HG02884 (cell line): ENCODE results near the gene ARHGEF3.
A peak's percentile ranks its signal among the peaks of the same experiment; 100 is the strongest.

Source experiments
- ATAC-seq: cut with Tn5 transposase; IDR thresholded peaks from one replicate; pipeline ENCODE4 v1.9.1; 2021; ENCODE audit warnings: mild to moderate bottlenecking, moderate library complexity; ENCODE audit not compliant: unreplicated experiment

ARHGEF3 gene

DNA sequence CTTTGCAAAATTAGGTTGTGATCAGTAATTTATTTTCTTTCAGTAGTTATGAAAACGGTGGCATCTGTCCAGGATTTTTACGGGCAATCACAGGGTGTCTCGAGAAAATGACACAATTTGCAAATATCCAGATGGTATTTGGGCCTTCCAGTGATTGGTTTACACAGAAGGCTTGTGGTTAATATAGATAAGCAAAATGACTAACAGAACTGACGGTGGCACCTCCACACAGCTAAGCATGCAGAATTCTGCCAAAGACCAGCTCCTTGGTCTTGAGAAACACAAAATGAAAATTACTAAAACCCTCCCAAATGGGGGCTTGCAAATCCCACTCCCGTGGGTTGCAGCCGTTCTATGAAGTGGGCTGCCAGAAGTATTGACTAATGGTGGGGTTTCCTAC is 5.5 kb downstream of the ARHGEF3 start:
- ATAC-seq = no peak

DNA sequence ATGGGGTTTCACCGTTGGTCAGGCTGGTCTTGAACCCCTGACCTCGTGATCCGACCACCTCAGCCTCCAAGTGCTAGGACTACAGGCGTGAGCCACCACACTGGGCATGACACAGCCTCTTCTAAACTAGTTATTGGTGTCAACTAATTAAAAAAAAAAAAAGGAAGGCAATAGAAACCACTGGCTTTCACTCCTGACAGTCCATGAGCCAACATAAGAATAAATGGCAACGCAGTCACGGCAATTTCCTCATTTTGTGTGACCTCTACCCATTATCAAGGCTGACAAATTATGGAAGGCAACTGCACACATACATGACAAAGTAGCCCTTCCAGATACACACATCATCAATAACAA is 5.9 kb downstream of the ARHGEF3 start:
- ATAC-seq = no peak

DNA sequence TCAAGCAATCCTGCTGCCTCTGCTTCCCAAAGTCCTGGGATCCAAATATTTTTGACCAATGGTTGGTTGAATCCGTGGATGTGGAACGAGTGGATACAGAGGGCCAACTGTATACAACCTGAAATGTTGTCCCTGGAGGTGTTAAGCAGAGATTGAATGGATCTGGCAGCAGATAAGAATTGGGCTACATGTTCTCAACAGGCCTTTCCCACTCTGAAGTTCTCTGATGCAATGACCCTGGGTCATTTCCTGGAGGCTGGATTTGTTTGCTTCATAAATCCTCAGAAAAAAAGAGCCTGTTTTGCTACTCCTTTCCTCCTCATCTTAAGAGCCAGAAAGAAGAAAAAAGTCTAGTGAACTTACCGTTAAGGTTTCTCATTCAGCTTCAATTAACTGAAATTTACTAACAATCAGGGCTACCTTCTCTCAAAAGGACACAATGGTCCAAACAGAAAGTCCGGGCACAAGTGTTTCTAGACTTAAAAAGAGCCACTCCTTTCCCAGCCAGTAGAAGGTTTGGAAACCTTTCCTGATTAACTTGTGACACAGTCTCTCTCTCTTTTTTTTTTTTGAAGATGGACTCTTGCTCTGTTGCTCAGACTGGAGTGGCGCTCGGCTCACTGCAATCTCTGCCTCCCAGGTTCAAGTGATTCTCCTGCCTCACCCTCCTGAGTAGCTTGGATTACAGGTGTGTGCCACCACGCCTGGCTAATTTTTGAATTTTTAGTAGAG is 6.5 kb downstream of the ARHGEF3 start:
- no peak for ATAC-seq

DNA sequence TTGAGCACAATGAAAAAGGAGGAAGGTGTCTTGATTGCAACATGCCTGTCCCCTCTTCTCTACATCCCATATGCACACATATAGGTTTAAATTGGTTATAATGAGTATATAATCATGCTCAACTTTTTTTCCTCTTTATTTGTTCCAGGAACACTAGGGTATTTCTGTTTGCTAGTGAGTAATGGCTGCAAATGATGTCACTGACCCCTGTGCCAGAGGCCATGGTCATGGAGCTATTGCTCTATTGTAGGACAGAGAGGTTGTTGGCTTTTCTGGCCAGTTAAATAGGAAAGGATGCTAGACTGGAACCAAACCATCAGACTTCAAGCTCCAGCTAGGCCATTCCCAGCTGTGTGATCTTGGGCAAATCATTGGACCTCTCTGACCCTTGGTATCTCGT is 9.6 kb downstream of the ARHGEF3 start:
- ATAC-seq = no peak

DNA sequence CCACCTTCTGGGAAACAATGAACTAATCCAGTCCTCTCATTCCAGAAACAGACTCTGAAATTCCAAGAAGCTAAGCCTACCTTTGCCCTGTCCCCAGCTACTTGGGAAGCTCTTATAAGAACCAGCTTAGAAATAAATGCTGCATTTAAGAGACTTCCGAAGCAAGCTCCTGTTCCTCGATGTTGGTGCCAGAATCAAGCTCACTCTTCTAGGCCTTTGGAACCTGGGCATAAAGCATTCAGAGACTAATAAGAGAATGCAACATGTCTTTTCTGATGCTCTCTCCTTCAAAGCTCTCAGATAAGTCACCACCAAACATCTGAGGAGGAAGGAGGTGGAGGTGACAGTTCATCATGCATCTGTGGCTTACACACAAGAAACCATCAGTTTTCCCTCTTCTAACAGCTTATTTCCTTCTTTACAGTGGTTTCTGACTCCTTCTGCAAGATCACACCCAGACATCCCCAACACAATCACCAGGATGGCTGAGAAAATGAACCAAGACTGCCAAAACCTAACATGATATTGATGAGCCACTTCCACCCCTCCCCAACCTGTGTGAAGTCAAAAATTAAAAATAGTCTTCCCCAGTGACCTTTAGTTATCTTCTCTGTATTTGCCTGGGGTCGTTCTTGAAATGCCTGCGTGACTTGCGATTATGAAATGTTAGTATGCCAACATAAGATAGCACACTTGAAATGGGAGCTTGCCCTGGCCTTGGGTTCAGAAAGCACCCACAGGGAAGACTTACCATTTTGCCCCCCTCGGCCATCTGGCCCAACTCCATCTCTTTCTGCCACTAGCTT is 11.5 kb downstream of the ARHGEF3 start:
- no peak for ATAC-seq

DNA sequence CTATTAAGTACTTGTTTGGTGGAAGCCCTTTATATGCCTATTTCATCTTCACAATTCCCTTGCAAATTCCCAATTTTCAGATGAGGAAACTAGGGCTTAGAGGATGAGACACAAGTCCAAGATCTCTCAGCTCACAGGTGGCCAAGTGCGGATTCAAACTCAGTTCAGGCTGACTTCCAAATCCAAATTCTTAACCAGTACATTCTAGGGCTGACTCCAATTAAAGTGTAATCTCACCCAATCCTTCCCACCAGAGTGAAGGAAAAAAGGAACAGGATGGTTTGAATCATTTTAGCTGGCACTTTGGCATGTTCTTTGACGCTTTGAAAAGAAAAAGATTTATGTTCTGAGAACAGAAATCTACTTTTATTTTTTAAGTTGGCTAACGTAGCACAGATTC is 12.7 kb downstream of the ARHGEF3 start:
- ATAC-seq = no peak

DNA sequence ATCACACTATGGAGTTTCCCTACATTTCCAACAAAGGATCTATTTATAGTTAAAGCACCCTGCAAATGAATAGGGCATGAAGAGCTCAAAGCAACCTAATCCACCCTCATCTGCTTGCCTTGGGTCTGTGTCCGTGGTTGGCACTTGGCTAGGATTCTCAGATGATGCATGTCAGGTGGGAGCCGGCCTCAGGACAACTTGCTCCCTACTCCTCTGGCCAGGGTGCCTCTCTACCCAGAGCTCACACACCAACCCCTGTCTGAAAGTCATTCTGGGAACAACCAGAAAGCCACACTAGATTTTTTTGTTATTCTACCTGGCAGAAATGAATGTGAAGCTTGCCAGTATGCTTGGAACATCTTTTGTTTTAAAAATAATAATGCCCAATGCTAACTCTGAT is 13.2 kb downstream of the ARHGEF3 start:
- no peak for ATAC-seq

DNA sequence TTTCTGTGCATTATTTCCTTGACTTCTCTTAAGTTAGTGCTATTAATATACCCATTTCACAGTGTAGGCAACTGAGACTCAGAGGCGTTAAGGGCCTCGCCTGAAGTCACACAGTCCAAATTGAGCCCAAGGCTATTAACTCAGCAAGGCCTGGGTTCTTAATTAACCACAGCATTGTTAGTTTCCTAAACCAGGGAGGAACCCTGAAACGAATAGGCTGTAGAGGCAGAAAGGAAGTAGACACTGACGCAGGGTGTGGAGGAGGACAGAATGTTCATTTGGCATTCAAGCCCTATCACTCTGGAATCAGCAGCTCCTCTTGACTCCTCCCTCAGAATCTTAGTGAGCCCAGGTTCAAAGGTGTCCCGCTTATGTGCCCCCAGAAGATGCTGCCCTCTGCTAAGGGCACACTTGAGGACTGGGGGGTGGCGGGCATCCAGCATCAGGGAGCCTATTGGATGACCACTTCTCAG is 13.9 kb downstream of the ARHGEF3 start:
- no peak for ATAC-seq

DNA sequence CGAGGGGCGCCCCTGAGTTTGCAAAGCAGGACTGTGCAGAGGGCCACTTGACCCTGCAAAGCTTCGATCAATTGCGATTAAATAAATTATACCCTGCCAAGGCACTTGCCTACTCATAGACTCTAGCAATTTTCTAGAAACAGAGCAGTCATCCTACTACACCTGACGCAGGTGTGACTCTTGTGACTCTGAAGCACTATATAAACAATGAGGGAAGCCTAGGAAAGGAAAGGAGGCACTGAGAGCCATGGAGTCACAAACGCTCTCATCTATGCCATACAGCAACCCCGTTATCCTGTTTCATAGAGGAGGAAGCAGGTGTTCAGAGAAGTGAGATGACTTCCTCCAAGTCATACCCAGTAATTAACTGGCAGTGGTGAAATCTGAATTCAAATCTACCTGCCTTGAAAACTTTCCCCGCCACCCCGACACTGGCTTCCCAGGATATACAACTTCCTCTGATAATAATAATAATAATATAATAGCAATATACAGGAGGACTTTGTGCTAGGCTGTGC is 14.4 kb downstream of the ARHGEF3 start:
- ATAC-seq = no peak

DNA sequence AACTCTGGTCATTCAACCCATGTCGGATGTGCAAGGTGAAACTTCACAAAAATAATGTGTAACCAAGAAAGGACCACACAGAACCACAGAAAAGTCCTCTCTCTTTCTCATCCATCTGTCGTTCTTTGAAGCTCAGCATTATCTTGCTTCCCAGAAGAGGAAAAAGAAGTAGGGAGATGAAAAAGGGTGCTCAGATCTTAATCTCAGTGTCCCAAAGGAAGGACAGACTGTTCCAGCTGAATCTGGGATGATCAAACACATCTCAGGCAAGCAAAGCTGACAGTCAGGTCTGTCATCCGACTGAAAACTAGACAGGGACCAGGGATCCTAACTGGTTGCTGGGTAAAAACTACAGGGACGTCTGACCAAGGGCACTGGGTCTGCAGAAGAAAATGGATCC is 16.2 kb downstream of the ARHGEF3 start:
- ATAC-seq = no peak

DNA sequence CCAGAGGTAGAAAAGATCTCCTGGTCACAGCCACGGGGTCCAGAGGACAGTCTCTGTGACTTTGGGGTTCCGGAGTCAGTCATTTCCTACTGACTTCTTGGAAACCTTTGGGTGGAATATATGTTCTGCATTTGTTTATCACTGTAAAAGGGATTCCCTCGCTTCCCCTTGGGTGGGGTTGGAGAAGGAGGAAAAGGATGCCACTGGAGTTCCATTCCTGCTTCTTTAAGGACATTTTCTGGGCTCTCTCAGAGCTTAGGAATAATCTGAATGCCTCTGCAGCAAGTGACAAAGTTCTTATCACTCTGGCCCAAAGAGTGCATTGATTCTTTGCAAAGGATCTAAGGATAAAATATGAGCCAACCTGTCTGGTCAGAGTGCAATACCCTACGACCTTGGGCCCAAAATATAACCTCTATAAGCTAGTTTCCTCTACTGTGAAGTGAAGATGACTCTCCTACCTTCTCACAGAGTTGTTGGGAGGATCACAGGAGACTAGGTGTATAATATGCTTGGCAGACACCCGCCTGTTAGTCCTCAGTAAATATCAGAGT is 17.2 kb downstream of the ARHGEF3 start:
- no peak for ATAC-seq

DNA sequence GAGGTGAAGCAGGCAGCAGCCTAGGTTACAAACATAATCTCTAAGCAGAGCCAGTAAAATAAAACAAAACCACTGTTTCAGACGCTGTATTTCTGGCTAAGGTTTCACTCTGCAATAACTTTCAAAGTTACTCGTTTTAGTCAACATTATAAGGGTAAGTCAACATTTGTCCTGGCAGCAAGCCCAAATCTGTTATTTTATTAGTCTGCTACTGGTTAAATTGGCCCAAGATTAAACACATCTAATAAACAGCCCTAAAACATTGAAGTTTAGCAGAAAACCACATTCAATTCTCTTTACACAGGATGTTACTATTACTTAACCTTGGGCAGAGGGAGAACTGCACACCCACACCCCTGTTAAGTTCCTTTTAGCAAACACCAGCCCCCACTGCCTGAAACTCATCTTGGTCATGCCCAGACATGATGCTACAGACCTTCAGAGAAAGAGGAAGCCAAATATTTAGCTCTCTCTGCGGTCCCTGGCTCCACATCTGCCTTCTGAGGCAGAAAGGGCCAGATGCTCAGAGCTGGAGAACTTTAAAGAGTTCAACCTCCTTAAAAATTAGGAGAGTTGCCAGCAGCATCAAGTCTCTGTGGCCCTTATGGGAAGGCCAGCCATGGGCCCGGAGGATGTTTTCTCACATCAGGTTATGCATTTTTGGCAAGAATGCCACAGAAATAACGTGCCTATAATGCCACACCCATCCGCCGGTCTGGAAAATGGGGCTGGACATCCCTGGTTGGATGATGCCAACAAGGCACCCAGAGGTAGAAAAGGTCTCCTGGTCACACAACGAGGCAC is 17.9 kb downstream of the ARHGEF3 start:
- ATAC-seq = peak; percentile 96

DNA sequence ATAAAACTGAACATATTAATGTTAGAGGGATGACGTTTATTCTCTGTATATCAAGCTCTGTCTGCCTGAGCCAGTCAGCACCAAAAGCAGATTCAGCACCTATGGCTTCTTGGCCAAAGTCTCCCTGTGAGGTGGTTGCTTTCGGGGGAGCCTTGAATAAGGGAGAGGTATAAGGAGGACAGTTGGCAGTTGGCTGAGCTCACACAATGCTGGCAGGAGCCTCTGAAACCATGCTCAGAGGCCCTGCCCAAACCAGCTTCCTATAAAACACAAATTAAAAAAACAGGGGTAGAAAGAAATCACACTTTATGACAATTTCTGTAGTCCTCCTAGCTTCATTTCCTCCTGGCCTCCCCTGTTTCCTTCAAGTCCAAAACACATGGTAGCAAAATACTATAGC is 18.8 kb downstream of the ARHGEF3 start:
- no peak for ATAC-seq

DNA sequence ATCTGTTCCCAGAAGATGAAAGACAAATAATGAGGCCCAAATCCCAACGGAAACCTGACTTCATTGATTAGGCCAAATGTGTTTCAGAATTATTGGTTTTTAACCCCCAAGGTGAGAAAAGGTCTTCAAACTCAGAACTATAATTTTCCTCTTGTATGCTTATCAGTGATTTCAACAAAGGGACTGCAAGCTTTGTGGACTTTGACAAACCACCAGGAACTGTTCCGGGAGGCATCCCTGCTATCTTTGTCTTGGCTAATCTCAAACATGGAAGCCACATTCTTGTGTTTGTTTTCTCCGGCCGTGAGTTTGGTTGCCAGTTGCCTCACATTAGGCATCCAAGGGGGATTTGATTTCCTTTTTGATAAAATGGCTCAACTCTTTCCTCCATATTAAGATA is 19.5 kb downstream of the ARHGEF3 start:
- no peak for ATAC-seq

DNA sequence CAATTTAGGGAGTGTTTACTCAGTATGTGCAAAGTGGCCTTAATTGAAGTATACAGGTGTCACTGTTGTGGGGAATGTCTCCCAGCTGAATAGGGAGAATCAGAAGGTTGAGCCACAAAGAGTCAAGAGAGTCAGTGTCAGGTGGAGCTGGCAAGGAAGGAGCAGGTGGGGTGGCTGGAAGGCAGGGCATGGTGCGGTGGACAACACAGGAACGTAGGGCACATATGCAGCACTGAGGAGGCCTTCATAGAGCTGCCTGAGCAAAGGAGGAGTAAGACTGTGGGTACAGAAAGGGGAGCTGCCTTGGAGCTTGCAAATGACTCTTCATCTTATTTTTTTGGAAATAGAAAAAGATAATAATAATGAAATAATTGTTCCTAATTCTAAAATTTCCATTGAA is 20.0 kb downstream of the ARHGEF3 start:
- ATAC-seq = no peak

DNA sequence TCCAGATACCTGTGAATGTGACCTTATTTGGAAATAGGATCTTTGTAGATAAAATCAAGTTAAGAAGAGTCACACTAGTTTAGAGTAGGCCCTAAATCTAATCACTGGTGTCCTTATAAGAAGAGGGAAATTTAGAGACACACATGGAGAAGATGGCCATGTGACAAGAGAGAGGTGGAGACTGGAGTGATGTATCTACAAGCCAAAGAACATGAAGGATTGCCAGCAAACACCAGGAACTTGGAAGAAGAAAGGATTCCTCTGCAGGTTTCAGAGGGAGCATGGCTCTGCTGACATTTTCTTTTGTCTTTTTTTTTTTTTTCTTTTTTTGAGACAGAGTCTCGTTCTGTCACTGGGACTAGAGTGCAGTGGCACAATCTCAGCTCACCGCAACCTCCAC is 20.8 kb downstream of the ARHGEF3 start:
- no peak for ATAC-seq

DNA sequence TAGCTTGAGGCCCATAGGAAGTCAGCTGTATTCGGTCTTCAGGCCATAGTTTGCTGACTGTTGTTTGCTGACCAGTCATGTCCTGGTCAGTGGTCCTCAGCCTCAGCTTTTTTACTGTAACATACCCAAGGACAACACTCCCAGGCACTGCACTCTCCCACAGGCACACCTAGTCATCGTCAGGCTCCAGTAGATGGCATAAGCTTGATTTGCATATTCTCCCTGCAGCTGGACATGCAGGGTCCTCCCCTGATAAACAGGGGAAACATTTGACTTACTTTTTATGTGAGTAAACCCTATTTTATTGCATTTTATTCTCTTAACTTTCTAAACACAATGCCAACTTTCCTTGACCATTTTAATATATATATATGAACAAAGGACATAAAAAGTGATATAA is 22.9 kb downstream of the ARHGEF3 start:
- ATAC-seq = no peak

DNA sequence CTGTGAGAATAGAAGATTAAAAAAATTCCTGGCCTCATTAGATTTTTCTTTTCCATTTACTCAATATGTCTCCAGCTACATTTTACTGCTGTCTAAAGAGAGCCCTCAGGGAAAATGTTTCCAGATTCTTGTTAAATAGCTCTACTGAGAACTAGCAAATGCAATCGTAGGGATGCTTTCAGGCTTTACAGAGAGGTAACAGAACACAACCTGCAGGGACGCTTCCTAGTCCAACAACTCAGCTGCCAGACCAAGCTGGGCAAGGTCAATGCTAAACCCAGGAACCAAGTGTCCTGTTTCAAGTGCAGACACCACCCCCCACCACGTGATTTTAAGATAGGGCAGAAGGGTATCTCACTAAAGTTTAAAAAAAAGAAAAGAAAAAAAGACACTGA is 25.2 kb downstream of the ARHGEF3 start:
- no peak for ATAC-seq

DNA sequence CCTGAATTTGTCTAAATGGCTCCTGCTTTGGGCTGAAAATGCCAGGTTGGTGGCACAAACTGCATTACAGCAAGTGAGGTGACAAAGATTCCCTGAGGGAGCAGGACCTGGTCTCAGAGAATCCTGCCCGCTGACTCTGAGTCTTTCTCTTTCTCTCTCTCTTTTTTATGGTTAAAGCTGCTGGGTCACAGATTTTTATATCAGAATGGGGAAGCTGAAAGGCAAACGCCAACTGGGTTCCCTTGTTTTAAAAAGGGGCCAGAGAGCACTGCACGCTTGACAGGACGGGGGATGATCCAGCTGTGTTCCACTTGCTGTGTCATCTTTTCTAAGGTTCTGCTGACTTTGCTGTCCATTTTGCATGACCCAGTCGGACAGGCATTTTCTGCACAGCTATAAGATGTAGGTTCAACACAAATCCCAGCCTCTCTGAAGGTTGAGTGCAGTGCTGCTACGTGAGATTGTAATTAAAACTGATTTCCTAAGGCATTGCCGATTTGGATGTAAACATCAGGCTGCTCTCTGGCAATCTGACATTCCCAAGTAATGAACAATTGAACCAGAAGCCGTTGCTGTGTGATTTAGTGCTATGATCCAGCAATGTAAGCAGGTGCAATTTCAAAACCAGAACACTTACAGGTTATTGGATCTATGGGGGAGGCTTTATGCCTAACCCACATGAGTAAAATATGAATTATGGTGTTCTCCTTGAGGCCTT is 25.8 kb downstream of the ARHGEF3 start:
- ATAC-seq = no peak

DNA sequence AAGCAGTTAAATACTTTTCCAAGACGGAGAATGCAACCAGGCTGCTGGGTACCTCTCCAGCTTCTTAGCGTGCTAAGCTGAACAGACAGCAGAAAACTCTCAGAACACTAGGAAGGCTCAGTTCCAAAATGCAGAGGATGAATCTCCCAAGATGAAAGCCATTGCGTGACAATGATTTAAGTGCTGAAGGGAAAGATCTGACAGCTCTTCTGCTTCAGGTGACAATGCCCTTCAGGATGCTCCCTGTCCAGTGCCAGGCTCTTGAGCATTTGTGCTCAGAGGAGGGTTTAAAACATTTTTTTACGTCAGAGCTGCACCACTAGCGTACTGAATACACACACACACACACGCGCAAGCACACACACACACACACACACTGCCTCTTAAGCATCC is 26.3 kb downstream of the ARHGEF3 start:
- ATAC-seq = no peak

DNA sequence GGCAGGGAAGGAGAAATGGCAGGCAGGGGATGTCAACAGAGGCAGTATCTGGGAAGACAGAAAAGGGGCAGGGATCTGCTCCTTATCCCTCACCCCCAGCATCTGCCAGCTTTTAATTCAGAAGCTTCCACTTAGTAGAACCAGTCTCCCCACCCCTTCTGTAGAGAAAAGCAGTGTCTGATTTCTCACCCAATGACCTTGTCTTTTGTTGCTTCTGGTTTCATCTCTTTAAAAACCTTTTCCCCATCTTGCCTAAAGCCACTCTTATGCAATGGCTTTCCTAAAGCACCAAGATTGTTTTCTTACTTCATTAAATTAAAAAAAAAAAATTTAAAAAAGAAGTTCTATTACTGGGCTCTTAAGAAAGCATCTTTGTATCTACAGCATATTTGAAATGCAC is 27.8 kb downstream of the ARHGEF3 start:
- ATAC-seq = no peak
